NK-92 (cell line): ENCODE data around the gene SNX17.
A peak's percentile ranks its signal among the peaks of the same experiment; 100 is the strongest.
"Not testable (repeated sequence)": the region's sequence is repeated elsewhere in the genome, so short reads cannot be mapped to it uniquely, and the experiment has no call there.

ENCODE experiments used
- DNase-seq: peaks from one replicate; lab custom pipeline; 2025; ENCODE audit not compliant: unreplicated experiment; lab: John Stamatoyannopoulos, UW

SNX17 gene

GRCh38 chr2:27390822-27391679 lies 20.6 kb downstream of the SNX17 start:
- no peak for DNase-seq

- no peak for DNase-seq
These were observed 22.8 kb downstream of the SNX17 start for GRCh38 chr2:27393225-27393624.

DNA sequence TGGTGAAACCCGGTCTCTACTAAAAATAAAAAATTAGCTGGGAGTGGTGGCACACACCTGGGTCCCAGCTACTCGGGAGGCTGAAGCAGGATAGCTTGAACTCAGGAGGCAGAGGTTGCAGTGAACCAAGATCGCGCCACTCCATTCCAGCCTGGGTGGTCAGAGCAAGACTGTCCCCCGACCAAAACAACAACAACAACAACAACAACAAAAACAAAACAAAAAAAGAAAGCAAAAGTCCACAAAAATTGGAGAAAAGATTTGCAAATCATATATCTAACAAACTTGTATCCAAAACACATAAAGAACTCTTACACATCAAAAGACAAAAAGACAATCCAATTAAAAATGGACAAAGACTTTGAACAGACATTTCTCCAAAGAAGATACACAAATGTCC lies 28.5 kb downstream of the SNX17 start:
- DNase-seq = no peak

- no peak for DNase-seq
These were observed 30.1 kb downstream of the SNX17 start for GRCh38 chr2:27400348-27401135.

GRCh38 chr2:27407798-27408491 lies 37.5 kb downstream of the SNX17 start:
- DNase-seq = no peak

DNA sequence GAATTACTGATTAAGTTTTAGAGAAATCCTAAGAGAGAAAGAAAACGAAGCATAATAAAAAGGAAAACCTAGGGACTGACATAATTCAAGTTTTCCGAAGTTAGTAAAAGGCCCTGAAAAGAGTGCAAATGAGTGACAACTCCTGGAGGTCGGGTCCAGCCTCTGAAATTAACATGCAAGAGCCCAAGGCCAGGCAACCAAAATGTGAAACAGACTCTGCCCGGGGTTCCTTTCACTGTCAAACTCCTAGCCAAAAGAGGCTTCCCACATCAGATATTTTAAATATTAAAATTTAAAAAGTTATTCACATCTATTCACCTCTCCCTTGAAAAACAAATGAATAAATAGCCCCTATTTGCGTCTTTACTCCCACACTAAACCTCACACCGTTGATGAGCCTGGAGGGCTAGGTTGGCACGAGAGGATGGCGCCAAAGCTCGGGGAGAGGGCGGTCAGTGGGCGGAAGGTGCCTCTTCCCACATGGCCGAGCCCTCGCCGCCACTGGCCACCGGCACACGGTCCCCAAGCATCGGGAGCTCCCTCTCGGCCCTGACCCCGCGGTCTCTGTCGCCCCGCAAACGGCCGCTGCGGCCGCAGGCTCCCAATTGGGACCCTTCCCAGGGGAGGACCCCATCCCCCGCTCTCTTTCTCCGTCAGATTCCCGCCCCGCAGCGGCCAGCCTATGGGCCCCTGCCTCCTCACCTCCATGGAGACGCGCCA lies 38.3 kb downstream of the SNX17 start:
- DNase-seq = no peak

DNA sequence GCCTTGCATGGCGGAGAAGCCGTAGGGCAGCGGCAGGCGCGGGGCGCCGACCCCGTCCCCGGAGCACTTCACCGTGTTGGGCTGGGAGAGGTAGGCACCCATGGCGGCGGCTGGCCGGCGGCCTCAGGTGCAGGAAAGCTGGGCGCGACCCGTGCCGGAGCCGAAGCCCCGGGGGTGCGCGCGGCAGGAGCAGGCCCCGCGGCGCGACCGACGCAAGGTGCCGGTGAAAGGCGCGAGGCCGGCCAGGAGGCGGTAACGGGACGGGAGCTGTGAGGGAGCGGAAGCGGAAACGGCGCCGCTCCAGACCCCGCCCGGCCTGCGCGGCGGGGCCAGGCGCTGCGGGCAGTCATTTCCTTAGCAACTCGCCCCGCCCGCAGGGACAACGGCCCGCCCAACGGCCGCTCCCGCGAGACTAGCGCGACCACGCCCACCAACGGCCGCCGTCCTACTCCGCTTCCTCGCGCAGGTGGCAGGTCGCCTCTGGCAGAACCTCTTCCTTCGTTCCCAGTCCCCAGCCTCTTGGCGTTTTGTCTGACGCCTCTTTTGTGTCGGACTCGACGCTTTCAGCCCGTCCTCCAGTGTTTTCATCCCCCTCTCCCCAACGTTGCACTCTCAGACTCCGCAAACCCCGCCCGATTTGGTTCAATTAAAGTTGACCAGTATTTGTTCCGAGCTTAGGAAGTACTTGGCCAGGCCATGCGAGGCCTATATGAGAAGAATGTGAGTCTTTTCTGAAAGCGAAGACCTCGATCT lies 39.1 kb downstream of the SNX17 start, which contains the start of gene PPM1G:
Gene PPM1G, minus strand, starts transcription at position 271 of the 753 bp plus-strand sequence. Its CDS starts 169 bp downstream, at position 102.
- peak; percentile 57 for DNase-seq

DNA sequence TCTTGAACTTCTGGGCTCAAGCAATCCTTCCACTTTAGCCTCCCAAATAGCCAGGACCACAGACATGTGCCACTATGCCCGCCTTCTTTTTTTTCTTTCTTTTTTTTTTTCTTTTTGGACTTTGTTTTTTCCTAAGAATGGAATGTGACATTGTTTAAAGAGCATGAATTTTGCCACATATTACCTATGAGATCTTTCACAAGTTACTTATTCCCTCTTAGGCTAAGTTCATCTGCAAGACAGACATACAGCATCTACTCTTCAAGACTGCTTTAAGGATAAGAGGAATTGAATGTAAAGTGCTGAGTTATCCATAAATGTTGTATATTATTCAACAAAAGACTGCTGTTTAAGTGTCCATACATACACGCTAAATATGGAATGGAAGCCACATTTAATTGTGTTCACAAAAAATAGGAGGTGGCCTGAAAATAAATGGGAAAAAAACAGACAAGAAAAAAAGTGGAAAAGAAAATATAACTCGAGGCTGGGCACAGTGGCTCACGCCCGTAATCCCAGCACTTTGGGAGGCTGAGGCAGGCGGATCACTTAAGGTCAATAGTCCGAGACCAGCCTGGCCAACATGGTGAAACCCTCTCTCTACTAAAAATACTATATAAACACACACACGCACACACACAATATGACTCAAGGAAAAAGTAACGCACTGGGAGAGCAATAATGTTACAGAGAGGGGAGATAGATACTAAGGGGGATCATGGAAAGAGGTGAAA lies 42.2 kb downstream of the SNX17 start:
- no peak for DNase-seq

DNA sequence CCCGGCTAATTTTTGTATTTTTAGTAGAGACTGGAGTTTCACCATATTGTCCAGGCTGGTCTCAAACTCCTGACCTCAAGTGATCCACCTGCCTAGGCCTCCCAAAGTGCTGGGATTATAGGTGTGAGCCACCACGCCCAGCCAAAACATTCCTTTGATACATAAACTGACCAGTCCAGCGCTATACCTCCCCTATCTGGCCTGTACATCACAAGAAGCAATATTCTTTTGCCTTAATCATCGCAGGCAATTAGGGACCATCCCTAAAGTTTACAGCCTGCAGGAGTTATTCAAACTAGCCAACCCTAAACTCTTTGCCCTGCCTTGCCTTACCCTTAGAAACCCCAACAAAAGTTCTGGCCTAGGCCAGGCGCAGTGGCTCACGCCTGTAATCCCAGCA lies 45.7 kb downstream of the SNX17 start:
- no peak for DNase-seq

GRCh38 chr2:27420996-27421395 lies 50.6 kb downstream of the SNX17 start:
- no peak for DNase-seq

GRCh38 chr2:27421660-27422250 lies 51.3 kb downstream of the SNX17 start:
- DNase-seq = no peak

DNA sequence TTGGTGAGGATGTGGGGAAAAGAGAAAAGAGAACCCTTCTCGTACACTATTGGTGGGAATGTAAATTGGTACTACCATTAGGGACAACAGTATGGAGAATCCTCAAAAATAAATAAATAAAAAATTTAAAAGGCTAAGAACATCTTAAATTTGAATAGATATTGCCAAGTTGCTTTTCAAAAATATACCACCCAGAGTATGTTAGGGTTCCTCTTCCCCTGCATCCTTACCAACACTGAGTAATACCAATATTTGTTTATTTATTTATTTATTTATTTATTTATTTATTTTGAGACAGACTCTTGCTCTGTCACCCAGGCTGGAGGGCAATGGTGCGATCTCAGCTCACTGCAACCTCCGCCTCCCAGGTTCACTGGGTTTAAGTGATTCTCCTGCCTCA lies 52.5 kb downstream of the SNX17 start:
- no peak for DNase-seq

- not testable (repeated sequence) for DNase-seq
These were observed 54.6 kb downstream of the SNX17 start for GRCh38 chr2:27425039-27425438.
